Kidney epithelial cell (primary cell): Measurements from ENCODE around the gene FANCL. TPM values are rescaled to one million over a fixed set of nuclear protein-coding genes. Genes with fewer than 3 reads are reported as not detected.

ENCODE experiments used
- DNase-seq: peaks from one replicate; pipeline ENCODE4 v3.0.0-alpha.2; 2010; ENCODE audit warnings: low read depth
- H3K27me3 ChIP-seq: 2 replicates; pipeline ENCODE4 v1.6.0; 2011; ENCODE audit warnings: low read length; ENCODE audit not compliant: control insufficient read depth, insufficient read depth
- H3K36me3 ChIP-seq: 2 replicates; pipeline ENCODE4 v1.5.1; 2011; ENCODE audit warnings: low read length; ENCODE audit not compliant: control insufficient read depth, insufficient read depth
- H3K4me3 ChIP-seq: 2 replicates; pipeline ENCODE4 v1.5.1; 2011; ENCODE audit warnings: low read depth, mild to moderate bottlenecking, control low read depth, low read length
- CTCF ChIP-seq: IDR thresholded peaks from 2 replicates; pipeline ENCODE4 v1.5.1; 2011; ENCODE audit warnings: mild to moderate bottlenecking, moderate library complexity, low read length, control low read depth, inconsistent platforms; ENCODE audit not compliant: insufficient read depth, poor library complexity, severe bottlenecking
- total RNA-seq: library from RNA; depleted of rRNA; stranded (reverse); fragments of >200 nt; gene quantifications from 2 replicates; pipeline ENCODE4 v1.2.3, GENCODE V29; 2015

FANCL gene
- total RNA-seq, 1 donor from 2014 or later, result 12.9 TPM

- DNase-seq, result no peak
- no peaks in the 10 kb centered on the region for H3K36me3 ChIP-seq
- no peak overlapping the region for H3K4me3 ChIP-seq
- no peaks in the 10 kb centered on the region for H3K27me3 ChIP-seq
- no peak for TF ChIP-seq CTCF
Measured at GRCh38 chr2:58140508-58141072, 100.5 kb downstream of the FANCL start.

- Histone ChIP-seq H3K4me3 (no peak overlapping the region), H3K27me3 (no peaks in the 10 kb centered on the region), H3K36me3 (no peaks in the 10 kb centered on the region)
- no peak for DNase-seq
- no peak for TF ChIP-seq CTCF
Measured at GRCh38 chr2:58138396-58139030, 102.6 kb downstream of the FANCL start.

GRCh38 chr2:58137856-58138255 lies 103.3 kb downstream of the FANCL start:
- H3K36me3 ChIP-seq, result no peaks in the 10 kb centered on the region
- H3K4me3 ChIP-seq, result no peak overlapping the region
- no peak for TF ChIP-seq CTCF
- no peak for DNase-seq
- H3K27me3 ChIP-seq, result no peaks in the 10 kb centered on the region

GRCh38 chr2:58137221-58137620 lies 103.9 kb downstream of the FANCL start:
- no peak overlapping the region for H3K4me3 ChIP-seq
- TF ChIP-seq CTCF, result no peak
- DNase-seq, result peak; percentile 4
- H3K27me3 ChIP-seq, result no peaks in the 10 kb centered on the region
- H3K36me3 ChIP-seq, result no peaks in the 10 kb centered on the region

- H3K27me3 ChIP-seq, result no peaks in the 10 kb centered on the region
- no peak overlapping the region for H3K4me3 ChIP-seq
- DNase-seq, result no peak
- no peaks in the 10 kb centered on the region for H3K36me3 ChIP-seq
- no peak for TF ChIP-seq CTCF
Measured at GRCh38 chr2:58135861-58136260, 105.3 kb downstream of the FANCL start.

- H3K36me3 ChIP-seq, result no peaks in the 10 kb centered on the region
- TF ChIP-seq CTCF, result no peak
- no peaks in the 10 kb centered on the region for H3K27me3 ChIP-seq
- no peak for DNase-seq
- no peak overlapping the region for H3K4me3 ChIP-seq
Measured at GRCh38 chr2:58133395-58133794, 107.7 kb downstream of the FANCL start.
